CD14-positive monocyte (primary cell): Measurements from ENCODE around the gene PIGX. TPM values are rescaled to one million over a fixed set of nuclear protein-coding genes. Genes with fewer than 3 reads are reported as not detected.
A peak's percentile ranks its signal among the peaks of the same experiment; 100 is the strongest.

Experiments used
- DNase-seq, 3 donors: peaks; one replicate each; pipeline ENCODE4 v3.0.0-alpha.2; 2011 to 2022
- H2AFZ ChIP-seq: 2 replicates; pipeline ENCODE4 v1.6.0; 2012; ENCODE audit warnings: mild to moderate bottlenecking, low read depth, low read length, inconsistent platforms; ENCODE audit not compliant: insufficient read depth, poor library complexity, severe bottlenecking
- H3K27ac ChIP-seq, 2 donors: 1 replicate in 1 of 2; 2 replicates in 1 of 2; pipeline ENCODE4 v1.5.1; 2012 to 2013; ENCODE audit warnings: low read length in 2 of 2, control low read depth in 1 of 2, inconsistent platforms in 1 of 2, low read depth in 1 of 2, mild to moderate bottlenecking in 1 of 2
- H3K27me3 ChIP-seq, 2 donors: one replicate each; pipeline versions ENCODE4 v1.6.0 to v1.6.1; 2011 to 2013; ENCODE audit warnings: low read length in 2 of 2; ENCODE audit not compliant: control insufficient read depth in 2 of 2, insufficient read depth in 2 of 2
- H3K36me3 ChIP-seq, 2 donors: replicated peaks in 1 of 2; 1 replicate in 1 of 2; 2 replicates in 1 of 2; pipeline versions ENCODE4 v1.5.1 to v1.6.1; 2012 to 2013; ENCODE audit warnings: low read length in 2 of 2, control low read depth in 1 of 2, inconsistent platforms in 1 of 2, mild to moderate bottlenecking in 1 of 2; ENCODE audit not compliant: insufficient read depth in 2 of 2, control insufficient read depth in 1 of 2
- H3K4me1 ChIP-seq, 2 donors: 1 replicate in 1 of 2; 2 replicates in 1 of 2; pipeline versions ENCODE4 v1.5.1 to v1.6.1; 2012 to 2013; ENCODE audit warnings: low read length in 2 of 2, control low read depth in 1 of 2, inconsistent platforms in 1 of 2, mild to moderate bottlenecking in 1 of 2, moderate library complexity in 1 of 2; ENCODE audit not compliant: insufficient read depth in 2 of 2, control insufficient read depth in 1 of 2
- H3K4me2 ChIP-seq: replicated peaks from 2 replicates; pipeline ENCODE3; 2012; ENCODE audit warnings: low read length, moderate library complexity, mild to moderate bottlenecking; ENCODE audit not compliant: poor library complexity, severe bottlenecking; ENCODE audit errors: extremely low read depth
- H3K4me3 ChIP-seq, 3 experiments: fragments of 200-600 bp in 1 of 3; sonication (generic) in 1 of 3; replicated peaks in 1 of 3; 1 replicate in 2 of 3; 2 replicates in 1 of 3; pipeline ENCODE4 v1.5.1; 2011 to 2013; ENCODE audit warnings: low read length in 3 of 3, mild to moderate bottlenecking in 3 of 3, control low read depth in 2 of 3, low read depth in 2 of 3, inconsistent platforms in 1 of 3, moderate library complexity in 1 of 3
- H3K79me2 ChIP-seq: 2 replicates; pipeline ENCODE4 v1.6.0; 2012; ENCODE audit warnings: mild to moderate bottlenecking, control low read depth, inconsistent platforms, low read length, moderate library complexity; ENCODE audit not compliant: insufficient read depth
- H3K9ac ChIP-seq: 2 replicates; pipeline ENCODE4 v1.6.0; 2017; ENCODE audit warnings: low read length, mild to moderate bottlenecking; ENCODE audit not compliant: insufficient read depth, poor library complexity, severe bottlenecking
- H3K9me3 ChIP-seq, 2 donors: replicated peaks in 1 of 2; 1 replicate in 1 of 2; 2 replicates in 1 of 2; pipeline versions ENCODE4 v1.5.1 to v1.6.1; 2012 to 2013; ENCODE audit warnings: low read length in 2 of 2, control low read depth in 1 of 2; ENCODE audit not compliant: control insufficient read depth in 1 of 2, insufficient read depth in 1 of 2
- H4K20me1 ChIP-seq: 2 replicates; pipeline ENCODE4 v1.6.0; 2012; ENCODE audit warnings: mild to moderate bottlenecking, low read length, control low read depth, moderate library complexity; ENCODE audit not compliant: insufficient read depth
- H3K27ac Mint-ChIP-seq, 7 donors: one replicate each; pipeline ENCODE4 v1.8.0; 2020; ENCODE audit warnings: mild to moderate bottlenecking in 7 of 7, mixed read lengths in 7 of 7, moderate library complexity in 6 of 7, inconsistent platforms in 2 of 7
- H3K27me3 Mint-ChIP-seq, 3 donors: one replicate each; pipeline ENCODE4 v1.8.0; 2021 to 2022; ENCODE audit warnings: low read depth in 3 of 3, mild to moderate bottlenecking in 3 of 3, mixed read lengths in 3 of 3, moderate library complexity in 3 of 3, inconsistent platforms in 1 of 3
- H3K36me3 Mint-ChIP-seq, 2 donors: one replicate each; pipeline ENCODE4 v1.8.0; 2020; ENCODE audit warnings: mixed read lengths in 2 of 2, inconsistent platforms in 1 of 2, mild to moderate bottlenecking in 1 of 2
- H3K4me1 Mint-ChIP-seq: one replicate; pipeline ENCODE4 v1.8.0; 2020; ENCODE audit warnings: mild to moderate bottlenecking, mixed read lengths
- H3K4me3 Mint-ChIP-seq, 2 donors: one replicate each; pipeline ENCODE4 v1.8.0; 2020; ENCODE audit warnings: mild to moderate bottlenecking in 2 of 2, mixed read lengths in 2 of 2, moderate library complexity in 1 of 2
- H3K9me3 Mint-ChIP-seq, 7 donors: one replicate each; pipeline ENCODE4 v1.8.0; 2020 to 2022; ENCODE audit warnings: mixed read lengths in 7 of 7, mild to moderate bottlenecking in 6 of 7, moderate library complexity in 6 of 7, inconsistent platforms in 2 of 7
- CTCF ChIP-seq: fragments of 200-600 bp; IDR thresholded peaks from one replicate; pipeline ENCODE4 v1.8.0; 2022; ENCODE audit warnings: antibody characterized with exemption, mild to moderate bottlenecking
- WGBS: methylation state at CpG from one replicate; pipeline ENCODE4 v1.1.5; 2013; ENCODE audit warnings: missing lambda C conversion rate; ENCODE audit not compliant: insufficient coverage; 5-methylcytosine and 5-hydroxymethylcytosine counted together
- intact Hi-C, 2 donors: fragments of 100-400 bp; cut with micrococcal nuclease; formaldehyde crosslinking; loops; one replicate each; pipeline versions ENCODE4 v1.15.0 to v1.15.1; 2023
- polyA plus RNA-seq, 3 donors: library from polyadenylated mRNA; depleted of rRNA in 1 of 3; unstranded in 2 of 3; stranded (reverse) in 1 of 3; fragments of 300-500 nt in 2 of 3; fragments of >200 nt in 1 of 3; fragmentation: Illumina TruSeq in 2 of 3; gene quantifications; 1 replicate in 2 of 3; 2 replicates in 1 of 3; pipeline ENCODE4 v1.2.3, GENCODE V29; 2012 to 2021

The PIGX gene
- polyA plus RNA-seq, 3 donors = 11.8 to 44.9 (median 29.8) TPM

GRCh38 chr3:196765454-196765853, 53.3 kb downstream of the PIGX start:
- Mint-ChIP-seq H3K27me3 (no peaks in the 10 kb centered on the region), H3K4me3 (no peak overlapping the region), H3K36me3 (peaks cover 12 to 57% of the 10 kb centered on the region in 2 donors), H3K9me3 (peaks cover 0 to 2% (median 0%) of the 10 kb centered on the region in 7 donors), H3K4me1 (peaks cover 6% of the 10 kb centered on the region), H3K27ac (peak overlapping the region in 2 of 7 donors; percentile 20 to 49)
- DNase-seq = no peak
- Histone ChIP-seq H2AFZ (no peak overlapping the region), H3K27me3 (no peaks in the 10 kb centered on the region), H3K4me1 (no peaks in the 10 kb centered on the region), H3K4me2 (no peak overlapping the region), H3K36me3 (peaks cover 8 to 33% of the 10 kb centered on the region in 2 donors), H3K4me3 (no peak overlapping the region), H3K27ac (no peak overlapping the region), H4K20me1 (peaks cover 84% of the 10 kb centered on the region), H3K79me2 (peaks cover 86% of the 10 kb centered on the region), H3K9ac (no peak overlapping the region), H3K9me3 (no peaks in the 10 kb centered on the region)
- TF ChIP-seq CTCF = no peak
- intact Hi-C loops = no loop called here

DNA sequence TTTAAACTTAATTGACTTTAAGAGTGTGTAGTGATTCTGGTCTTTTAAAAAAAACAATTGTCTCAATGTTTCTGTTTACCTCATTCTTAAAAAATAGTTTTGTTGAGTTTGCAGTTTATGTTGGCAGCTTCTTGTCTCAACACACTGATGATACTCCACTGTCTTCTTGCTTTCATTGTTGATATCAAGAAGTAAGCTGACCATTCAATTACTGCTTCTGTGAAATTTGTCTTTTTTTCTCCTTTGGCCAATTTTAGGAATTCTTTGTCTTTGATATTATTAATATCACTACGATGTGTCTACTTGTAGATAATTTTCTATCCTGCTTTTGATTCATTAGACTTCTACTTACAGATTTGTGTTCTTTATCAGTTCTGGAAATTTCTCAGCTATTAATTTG, 58.9 kb downstream of the PIGX start:
- Histone ChIP-seq H3K27me3 (no peaks in the 10 kb centered on the region), H3K27ac (no peak overlapping the region), H4K20me1 (peaks cover 100% of the 10 kb centered on the region), H3K4me3 (no peak overlapping the region), H3K9ac (no peak overlapping the region), H3K9me3 (no peaks in the 10 kb centered on the region), H3K79me2 (peaks cover 100% of the 10 kb centered on the region), H2AFZ (no peak overlapping the region), H3K4me1 (no peaks in the 10 kb centered on the region), H3K36me3 (peaks cover 7 to 28% of the 10 kb centered on the region in 2 donors), H3K4me2 (no peak overlapping the region)
- Mint-ChIP-seq H3K4me3 (no peak overlapping the region), H3K36me3 (peaks cover 5 to 35% of the 10 kb centered on the region in 2 donors), H3K4me1 (peaks cover 32% of the 10 kb centered on the region), H3K9me3 (no peaks in the 10 kb centered on the region), H3K27ac (peak overlapping the region in 2 of 7 donors; percentile 6 to 52), H3K27me3 (peaks cover 0 to 1% (median 0%) of the 10 kb centered on the region in 3 donors)
- intact Hi-C loops = no loop called here
- DNase-seq = no peak
- WGBS = no CpG with 5 or more reads among the region's 1 CpG
- no peak for TF ChIP-seq CTCF
